Limb (tissue), 2 donors: ENCODE results near the gene LDLRAD3.
"Not testable (repeated sequence)": the region's sequence is repeated elsewhere in the genome, so short reads cannot be mapped to it uniquely, and the experiment has no call there.

ENCODE experiments used
- DNase-seq, 2 donors: peaks; one replicate each; pipeline ENCODE4 v3.0.0-alpha.2; 2016; ENCODE audit errors: extremely low spot score in 2 of 2

The LDLRAD3 gene, protein sequence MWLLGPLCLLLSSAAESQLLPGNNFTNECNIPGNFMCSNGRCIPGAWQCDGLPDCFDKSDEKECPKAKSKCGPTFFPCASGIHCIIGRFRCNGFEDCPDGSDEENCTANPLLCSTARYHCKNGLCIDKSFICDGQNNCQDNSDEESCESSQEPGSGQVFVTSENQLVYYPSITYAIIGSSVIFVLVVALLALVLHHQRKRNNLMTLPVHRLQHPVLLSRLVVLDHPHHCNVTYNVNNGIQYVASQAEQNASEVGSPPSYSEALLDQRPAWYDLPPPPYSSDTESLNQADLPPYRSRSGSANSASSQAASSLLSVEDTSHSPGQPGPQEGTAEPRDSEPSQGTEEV

DNA sequence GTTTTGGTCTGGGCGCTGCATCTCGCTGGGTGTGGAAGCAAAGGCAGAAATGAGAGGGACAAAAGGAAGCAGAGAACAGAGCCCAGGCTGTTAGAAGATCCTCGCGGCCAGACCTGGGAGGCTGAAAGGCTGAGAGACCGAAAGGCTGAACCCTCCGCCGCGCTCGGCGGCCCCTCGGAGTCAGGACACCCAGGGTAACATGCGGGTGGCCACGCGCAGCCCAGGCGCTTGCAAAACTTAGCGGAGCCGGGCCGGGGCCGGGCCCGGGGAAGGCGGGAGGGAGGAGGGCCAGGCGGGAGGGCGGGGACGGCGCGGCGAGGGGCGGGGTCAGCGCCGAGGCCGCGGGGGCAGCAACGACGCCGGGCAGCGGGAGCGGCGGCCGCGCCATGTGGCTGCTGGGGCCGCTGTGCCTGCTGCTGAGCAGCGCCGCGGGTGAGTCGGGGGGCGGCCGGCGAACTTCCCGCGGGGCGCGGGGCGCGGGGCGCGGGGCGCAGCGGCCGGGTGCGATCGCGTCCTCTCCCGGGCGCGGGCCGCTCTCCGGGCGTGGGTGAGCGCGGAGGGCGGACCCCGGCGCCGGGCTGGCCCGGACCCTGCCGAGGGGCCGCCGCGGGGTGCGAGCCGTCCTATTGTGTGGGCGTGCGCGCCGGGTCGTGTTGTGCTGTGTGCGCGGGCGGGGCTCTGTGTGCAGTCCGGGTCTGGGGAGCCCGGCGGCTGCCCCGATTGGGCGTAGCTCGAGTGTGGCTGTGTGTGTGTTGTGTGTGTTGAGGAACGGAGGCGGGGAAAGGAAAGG, at the start of gene LDLRAD3:
Gene LDLRAD3 (plus strand): TSS at position 350 of the 790 bp plus-strand sequence. CDS start 37 bp downstream, at position 387.
- peak; percentile 87 to 88 for DNase-seq

DNA sequence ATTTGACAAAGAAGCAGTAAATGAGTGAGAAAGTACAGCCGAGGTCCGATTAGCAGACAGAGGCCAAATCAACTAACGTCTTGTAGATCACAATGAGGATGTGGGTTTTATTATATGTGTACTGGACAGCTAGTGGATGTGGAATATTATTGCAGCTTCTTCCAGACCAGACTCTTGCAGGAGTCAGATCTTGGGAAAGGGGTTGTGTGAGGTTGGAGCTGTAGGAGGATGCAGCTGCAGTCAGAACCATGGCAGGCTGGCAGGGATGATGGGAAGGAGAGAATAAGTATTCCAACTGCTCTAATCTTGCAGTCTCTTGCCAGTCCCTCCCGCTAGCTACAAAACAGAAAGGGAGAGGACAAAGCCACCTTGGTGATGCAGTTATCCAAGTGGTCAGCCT, 46.8 kb upstream of the LDLRAD3 start:
- DNase-seq = no peak

DNA sequence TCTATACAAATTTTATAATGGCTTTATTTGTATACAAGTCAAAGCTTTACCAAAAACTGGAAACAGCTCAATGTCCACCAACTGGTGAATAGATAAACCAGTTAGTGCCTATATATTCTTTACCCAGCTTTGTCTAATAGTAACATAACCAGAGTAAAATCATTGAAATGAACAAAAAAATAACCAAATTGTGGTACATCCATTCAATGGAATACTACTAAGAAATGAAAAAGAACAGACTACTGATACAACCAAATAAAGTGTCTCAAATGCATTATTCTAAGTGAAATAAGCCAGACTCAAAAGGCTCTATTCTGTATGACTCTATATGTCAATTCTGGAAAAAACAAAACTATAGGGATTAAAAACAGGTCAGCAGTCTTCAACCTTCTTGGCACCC, 40.9 kb upstream of the LDLRAD3 start:
- no peak for DNase-seq

DNA sequence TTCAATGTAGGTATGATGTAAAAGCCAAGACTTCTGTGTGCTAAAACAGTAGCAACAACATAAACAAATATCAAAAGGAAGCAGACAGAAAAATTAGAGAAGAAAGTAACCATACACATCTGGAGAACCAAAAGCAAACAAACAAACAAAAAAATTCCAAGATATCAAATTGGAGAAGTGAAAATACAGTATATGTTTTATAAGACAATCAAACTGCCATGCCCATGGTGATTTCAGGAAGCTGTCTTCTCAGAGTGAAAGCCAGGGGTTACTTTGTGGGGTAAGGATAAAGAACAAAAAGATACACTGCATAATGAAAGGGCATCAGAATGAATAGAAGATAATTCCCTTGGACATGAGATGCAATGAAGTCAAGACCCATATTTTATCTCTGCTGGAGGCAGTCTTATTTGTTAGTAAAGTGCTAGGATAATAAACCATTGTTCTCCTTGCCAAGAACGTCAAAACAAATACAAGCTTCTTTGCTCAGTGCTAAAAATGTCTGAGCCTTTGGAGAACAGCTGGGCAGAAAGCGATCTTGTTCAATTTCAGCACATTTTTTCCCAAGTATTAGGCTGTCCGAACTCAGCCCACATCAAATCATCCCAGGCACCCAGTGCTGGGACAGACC, 38.1 kb upstream of the LDLRAD3 start:
- DNase-seq = peak in 1 of 2 donors; percentile 10

DNA sequence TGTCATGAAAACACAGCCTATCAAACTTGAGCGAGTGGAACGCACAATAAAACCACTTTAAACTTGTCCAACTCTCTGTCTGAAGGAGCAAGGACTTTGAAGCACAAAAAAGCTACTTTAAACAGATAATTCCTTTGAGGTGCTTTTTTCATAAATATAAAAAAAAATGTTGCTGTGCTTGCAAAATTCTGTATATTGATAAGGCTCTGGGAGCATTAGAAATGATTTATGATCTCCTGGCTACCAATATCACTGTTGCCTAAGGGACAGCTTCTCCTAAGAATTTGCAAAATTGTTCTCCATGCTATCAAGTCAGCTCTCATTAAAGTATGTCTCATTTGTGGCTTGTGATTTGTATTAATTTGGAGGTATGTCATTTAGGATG, 37.6 kb upstream of the LDLRAD3 start:
- DNase-seq = no peak

DNA sequence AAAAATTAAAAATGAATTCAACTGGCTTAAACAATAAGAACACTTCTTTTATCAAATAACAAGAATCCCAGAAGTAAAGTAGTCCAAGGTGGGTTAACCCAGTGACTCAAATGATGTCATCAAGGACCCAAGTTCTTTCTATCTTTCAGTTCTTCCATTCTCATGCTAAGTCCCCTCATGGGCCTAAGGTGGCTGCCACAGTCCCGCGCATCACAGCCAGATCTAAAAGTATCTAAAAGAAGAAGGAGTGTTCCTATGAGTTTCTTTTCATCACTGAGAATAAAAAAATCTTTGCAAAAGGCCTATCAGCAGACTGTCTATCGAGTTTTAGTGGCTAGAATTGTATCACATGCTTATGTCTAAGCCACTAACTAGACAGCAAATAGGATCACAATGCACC, 37.2 kb upstream of the LDLRAD3 start:
- DNase-seq = no peak

DNA sequence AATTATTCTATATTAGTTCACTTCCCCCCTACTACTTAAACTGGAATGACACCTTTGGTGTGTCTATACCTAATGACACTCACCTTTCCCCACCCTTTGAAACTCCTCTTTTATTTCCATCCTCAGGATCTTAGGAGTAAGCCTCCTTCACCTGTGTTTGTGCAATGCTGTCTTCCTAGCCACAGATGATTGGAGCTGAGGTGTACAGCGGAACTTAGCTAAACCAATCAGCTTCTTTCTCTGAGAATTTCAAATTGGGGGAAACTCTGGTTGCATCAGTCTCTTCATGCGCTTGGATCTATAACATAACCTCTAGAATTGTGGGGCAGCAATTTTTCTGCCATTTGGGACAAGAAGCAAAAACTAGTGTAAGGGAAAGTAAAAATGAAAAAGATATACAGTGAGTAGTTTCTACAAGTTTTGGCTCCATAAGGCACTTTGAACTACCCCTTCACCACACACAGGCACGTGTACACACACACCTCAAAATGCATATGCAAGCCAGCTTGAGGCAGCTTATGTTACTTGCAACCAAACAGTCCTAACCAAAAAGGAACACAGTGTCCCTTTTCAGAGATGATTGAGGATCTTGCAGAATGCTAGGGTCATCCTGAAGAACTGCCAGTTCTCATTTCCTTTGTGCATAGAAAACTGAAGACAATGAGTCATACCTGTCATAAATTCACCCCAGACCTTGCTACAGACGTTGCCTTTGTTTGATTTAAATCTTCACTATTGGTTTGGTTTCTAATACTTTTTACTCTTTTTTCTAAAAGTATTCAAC, 36.0 kb upstream of the LDLRAD3 start:
- no peak for DNase-seq

DNA sequence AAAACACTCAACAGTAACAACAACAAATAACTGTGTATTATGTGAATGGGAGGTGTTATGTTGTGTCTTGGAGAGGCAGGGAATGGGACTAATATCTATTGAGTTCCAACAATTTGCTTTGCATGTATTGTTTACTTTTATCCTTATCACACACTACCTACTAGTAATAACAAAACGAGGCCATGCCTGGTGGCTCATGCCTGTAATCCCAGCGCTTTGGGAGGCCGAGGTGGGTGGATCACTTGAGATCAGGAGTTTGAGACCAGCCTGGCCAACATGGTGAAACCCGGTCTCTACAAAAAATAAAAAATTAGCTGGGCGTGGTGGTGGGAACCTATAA, 35.5 kb upstream of the LDLRAD3 start:
- not testable (repeated sequence) for DNase-seq

DNA sequence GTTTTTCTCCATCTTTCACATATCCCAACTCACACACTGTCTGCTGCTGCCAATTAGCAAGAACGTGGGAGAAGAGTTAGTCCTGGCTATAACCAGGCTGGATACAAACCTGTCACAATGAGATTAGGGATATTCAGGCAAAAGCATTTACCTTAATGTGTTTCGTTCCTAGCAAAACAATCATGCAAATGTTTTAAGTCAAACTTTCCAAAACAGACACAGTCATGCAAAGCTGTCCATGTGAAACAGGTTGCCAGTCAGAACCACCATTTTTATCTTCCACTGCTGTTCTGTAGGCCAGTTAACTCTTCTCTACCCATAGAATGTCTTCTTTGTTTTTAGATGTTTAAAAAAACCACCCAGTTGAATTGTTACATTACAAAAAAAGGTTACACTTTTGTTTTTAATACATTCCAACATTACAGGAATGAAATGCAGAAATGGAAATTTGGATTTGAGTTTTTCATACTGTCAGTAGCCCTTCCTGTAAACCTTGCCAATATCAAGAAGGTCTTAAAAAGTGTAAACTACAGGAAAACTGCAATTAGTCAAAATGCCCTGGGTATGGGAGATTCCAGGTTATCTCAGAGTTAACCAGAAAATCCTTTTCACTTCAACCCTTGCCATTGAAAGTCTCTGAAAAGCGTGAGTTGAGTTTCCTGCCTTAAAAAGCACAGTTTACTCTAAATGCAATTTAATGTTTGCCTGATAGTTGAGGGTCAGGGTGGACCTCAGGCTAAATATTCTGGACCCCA, 34.2 kb upstream of the LDLRAD3 start:
- no peak for DNase-seq

DNA sequence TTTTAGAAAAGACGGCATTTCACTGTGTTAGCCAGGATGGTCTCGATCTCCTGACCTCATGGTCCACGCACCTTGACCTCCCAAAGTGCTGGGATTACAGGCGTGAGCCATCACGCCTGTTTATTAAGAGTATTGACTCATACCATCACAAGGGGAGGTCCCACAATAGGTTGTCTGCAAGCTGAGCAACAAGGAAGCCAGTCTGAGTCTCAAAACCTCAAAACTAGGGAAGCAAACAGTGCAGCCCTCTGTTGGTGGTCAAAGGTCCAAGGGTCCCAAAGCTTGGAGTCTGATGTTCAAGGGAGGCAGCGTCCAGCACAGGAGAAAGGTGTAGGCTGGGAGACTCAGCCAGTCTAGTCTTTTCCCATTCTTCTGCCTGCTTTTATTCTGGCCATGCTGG, 32.8 kb upstream of the LDLRAD3 start:
- DNase-seq = no peak

DNA sequence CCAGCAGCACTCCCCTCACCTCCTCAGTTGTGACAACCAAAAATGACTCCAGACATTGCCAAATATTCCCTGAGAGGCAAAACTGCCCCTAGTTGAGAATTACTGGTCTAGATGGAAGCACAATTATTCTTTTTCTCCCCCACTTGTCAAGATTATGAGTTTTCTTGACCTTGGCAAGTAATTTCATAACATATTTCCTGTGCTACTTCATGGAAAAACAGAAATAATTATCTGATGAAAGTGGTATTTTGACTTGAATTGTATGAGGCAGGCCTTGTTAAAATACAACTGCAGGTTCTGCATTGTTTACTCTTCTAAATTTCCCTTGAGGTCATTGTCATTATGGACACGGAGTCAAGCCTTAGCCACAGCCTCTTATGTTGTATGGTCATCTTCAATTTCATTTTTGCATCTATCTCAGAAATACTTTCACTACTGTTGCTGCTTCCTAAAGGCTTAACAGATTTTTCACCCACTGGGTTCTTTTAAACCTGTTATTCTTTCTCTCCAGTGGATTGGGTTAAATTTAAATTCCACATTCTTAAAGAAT, 32.2 kb upstream of the LDLRAD3 start:
- DNase-seq = no peak

DNA sequence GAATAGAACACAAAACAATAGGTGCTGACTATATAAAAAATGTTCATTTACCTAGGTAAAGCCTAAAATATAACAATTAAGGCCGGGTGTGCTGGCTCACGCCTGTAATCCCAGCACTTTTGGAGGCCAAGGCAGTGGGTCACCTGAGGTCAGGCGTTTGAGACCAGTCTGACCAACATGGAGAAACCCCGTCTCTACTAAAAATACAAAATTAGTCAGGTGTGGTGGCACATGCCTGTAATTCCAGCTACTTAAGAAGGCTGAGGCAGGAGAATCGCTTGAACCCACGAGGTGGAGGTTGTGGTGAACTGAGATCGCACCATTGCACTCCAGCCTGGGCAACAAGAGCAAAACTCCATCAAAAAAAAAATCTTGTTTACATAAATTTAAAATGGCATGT, 31.4 kb upstream of the LDLRAD3 start:
- not testable (repeated sequence) for DNase-seq

DNA sequence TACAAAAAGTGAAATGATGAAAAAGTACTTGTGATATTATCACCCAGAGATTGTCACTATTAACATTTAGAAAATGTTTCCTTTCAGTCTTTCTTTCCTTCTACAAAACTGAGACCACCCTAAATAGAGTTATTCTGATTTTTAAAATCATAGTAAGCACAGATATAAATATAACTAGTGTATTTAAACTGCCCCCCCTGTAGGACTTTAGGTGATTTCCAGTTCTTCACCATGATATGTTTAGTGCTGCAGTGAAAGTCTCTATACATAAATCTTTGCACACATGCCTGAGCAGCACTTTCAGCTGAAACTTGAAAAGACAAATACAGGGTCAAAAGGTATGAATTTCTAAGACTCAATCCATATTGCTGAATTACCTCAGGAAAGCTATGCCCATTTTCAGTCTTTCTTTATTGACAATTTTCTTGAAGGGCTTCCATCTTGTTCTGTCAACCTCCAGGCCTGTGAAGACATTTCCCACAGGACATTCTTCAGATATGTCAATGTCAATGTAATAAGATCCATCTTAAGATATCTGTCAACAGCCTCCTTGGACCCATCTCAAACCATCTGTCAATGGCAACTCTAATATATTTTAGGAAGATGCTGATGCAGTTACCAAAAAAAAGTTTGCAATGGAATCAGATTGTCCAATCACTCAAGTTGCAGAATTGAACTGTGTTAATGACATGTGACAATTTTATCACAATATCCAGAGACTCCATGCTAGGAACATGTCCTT, 30.8 kb upstream of the LDLRAD3 start:
- DNase-seq = no peak

DNA sequence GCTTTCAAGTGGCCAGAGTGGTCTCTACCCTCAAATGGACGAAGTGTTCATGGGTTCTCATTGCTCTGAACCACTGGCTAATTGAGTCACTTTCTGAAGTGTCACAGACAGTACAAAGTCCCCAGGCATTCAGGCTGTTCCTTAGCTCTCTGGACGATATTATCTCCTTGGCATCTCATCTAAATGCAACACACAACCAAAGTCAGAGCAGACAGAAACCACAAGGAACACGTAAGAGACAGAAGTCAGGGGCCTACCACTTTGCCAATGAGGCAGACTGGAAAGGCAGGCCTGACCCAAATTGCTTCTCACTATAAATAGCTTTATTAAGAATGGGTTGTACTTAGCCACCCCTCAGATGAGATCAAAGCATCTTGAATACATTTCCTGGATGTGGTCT, 29.0 kb upstream of the LDLRAD3 start:
- DNase-seq = no peak

DNA sequence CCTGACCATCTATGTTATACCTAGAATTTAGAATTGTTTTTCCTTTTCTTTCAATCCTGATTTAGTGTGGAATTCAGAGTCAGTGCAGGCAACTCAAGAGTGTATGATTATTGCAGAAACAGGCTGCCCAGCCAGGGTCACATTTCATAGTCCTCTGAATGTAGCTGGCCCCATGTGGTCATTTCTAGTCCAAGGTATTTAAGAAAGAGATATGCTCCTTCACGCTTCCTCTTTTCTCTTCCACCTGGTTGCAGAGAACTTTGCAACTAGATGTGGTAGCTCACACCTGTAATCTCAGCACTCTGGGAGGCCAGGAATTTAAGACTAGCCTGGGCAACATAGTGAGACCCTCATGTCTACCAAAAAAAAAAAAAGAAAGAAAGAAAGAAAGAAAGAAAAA, 27.6 kb upstream of the LDLRAD3 start:
- no peak for DNase-seq

DNA sequence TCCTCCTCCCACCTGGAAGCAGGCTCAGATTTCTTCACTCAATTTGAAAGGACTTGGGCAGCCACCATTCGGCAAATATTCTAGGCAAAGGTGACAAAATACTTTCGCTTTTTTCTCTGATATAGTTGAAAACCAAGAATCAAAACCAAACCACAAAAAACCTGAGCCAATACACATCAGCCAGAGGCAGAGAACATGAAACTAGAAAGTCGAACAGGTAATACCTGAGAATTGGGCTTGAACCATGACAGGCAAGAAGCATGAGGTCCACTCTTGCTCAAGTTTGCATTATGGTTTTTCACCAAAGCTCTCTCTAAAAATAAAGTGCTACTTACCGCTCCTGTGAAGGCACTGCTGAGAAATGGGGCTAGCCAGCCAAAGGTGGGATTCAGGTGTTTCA, 26.2 kb upstream of the LDLRAD3 start:
- DNase-seq = no peak

DNA sequence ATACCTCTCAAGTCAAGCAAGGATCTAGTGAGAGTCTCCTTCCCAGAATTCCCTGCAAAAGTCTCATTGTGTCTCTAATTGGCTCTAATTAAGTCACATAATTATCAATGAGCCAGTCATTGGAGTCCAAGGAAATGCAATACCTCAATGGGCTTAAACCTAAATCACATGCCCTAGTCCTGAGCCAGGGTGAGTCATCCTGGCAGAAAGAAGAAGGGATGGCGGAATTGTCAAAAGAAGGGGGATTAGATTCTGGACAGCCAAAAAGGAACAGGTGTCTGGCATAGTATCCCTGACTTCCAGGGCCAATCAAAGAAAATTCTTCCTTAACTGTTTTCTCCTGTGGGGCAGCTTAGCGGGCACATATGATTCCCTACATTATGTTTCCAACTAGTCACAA, 25.1 kb upstream of the LDLRAD3 start:
- DNase-seq = no peak

DNA sequence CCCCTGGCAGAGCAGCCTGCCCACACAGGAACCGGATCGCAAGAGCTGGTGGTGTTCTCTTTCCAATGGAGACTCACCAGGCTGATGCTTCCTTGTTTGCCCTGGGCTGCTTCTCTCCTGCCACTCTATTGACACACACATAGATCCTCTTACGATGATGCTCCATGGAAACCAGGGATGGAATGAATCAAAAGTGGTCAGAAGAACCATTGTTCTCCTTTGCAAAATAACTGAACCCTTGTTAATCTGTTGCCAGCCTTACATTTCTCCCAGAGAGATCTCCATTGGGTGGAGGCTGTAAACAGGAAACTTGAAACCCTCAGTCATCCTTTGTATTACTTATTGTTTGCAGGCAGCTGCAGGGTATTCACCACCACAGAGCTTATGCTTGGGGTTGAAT, 24.6 kb upstream of the LDLRAD3 start:
- DNase-seq = no peak

DNA sequence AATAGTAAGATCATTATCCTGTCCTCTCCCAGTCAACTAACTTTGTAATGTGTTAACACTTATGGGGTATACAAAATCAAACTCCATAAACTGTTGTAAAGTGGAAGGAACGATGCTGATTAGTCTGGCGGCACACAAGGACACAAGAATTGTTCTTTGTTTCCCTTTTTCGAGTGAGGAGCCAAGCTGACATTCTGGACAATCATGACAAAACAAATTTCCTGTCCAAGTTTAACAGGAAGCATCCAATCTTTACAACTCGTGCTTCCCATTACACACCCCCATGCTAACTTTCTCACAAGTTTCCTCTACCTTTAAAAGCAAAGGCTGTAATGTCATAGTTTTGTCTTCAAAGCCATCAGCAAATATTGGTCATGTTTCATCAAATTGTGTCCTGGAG, 20.4 kb upstream of the LDLRAD3 start:
- DNase-seq = no peak

DNA sequence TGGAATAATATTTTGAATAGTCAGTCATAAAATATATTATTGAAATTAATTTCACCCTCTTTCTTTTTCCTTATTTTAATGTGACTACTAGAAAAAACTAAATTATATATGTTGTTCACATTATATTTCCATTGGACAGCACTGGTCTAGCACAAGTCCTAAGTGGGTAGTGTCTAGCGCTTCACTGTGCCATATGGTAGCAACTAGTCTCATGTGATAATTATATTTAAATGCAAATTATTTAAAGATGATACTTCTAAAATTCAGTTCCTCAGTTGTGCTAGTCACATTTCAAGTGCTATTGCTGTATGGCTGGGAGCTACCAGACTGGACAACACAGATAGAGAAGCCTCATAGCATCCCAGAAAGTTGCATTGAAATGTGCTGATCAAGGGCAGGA, 19.1 kb upstream of the LDLRAD3 start:
- no peak for DNase-seq
